K562 (cell line): ENCODE data around the gene PRODH2. TPM values are rescaled to one million over a fixed set of nuclear protein-coding genes. Genes with fewer than 3 reads are reported as not detected.

Experiments used
- ATAC-seq: fragments of 200-7000 bp; cut with Tn5 transposase; 3 replicates; pipeline ENCODE4 v1.9.1; 2020; ENCODE audit warnings: moderate library complexity
- BruUV-seq: library from RNA; stranded (reverse); fragments of 400-500 nt; replicated peaks from 2 replicates; lab custom pipeline; 2021; lab: Mats Ljungman, UMichigan
- CTCF ChIA-PET: fragments of 300-600 bp; formaldehyde crosslinking; extraction: SDS; loops from one replicate; lab custom pipeline; 2021; ENCODE audit warnings: low intra/inter-chr PET ratio; lab: Yijun Ruan, JAX
- POLR2A ChIA-PET: fragments of 300-600, 350-650 bp; sonication (Branson Sonifier 250); formaldehyde crosslinking; extraction: SDS; loops from one replicate; lab custom pipeline; 2021; ENCODE audit warnings: antibody characterized with exemption, inconsistent platforms; lab: Yijun Ruan, JAX
- DNase-seq, 4 experiments: peaks; one replicate each; pipeline versions ENCODE4 v3.0.0 to v3.0.0-alpha.2; 2011 to 2018; ENCODE audit warnings: low spot score in 3 of 4, mixed read lengths in 3 of 4; ENCODE audit errors: extremely low read depth in 1 of 4
- FAIRE-seq: peaks from 2 replicates; lab custom pipeline; 2011; peaks lifted over from hg19 to GRCh38; lab: Jason Lieb, UNC
- H2AFZ ChIP-seq: 2 replicates; pipeline ENCODE4 v1.6.0; 2011; ENCODE audit warnings: low read depth, low read length, control low read depth, inconsistent platforms
- H3K27ac ChIP-seq: fragments of 200-600 bp; 3 replicates; pipeline ENCODE4 v1.8.0; 2011; ENCODE audit warnings: low read depth, mild to moderate bottlenecking, control low read depth, inconsistent platforms, low read length, moderate library complexity, mixed read lengths; ENCODE audit errors: extremely low read depth
- H3K27me3 ChIP-seq, 2 experiments: fragments of 300-600 bp in 1 of 2; 2 replicates in 1 of 2; 3 replicates in 1 of 2; pipeline versions ENCODE4 v1.6.0 to v1.8.0; 2011; ENCODE audit warnings: inconsistent platforms in 2 of 2, low read length in 2 of 2, mild to moderate bottlenecking in 1 of 2, mixed read lengths in 1 of 2, moderate library complexity in 1 of 2; ENCODE audit not compliant: control insufficient read depth in 2 of 2, insufficient read depth in 2 of 2
- H3K36me3 ChIP-seq: fragments of 300-600 bp; 3 replicates; pipeline ENCODE4 v1.8.0; 2011; ENCODE audit warnings: mild to moderate bottlenecking, low read length, inconsistent platforms; ENCODE audit not compliant: control insufficient read depth, insufficient read depth
- H3K4me1 ChIP-seq, 2 experiments: fragments of 200-600 bp in 1 of 2; replicated peaks in 1 of 2; 2 replicates in 1 of 2; 3 replicates in 1 of 2; pipeline versions ENCODE4 v1.5.1 to v1.8.0; 2011; ENCODE audit warnings: inconsistent platforms in 2 of 2, low read length in 2 of 2, mild to moderate bottlenecking in 1 of 2, mixed read lengths in 1 of 2, moderate library complexity in 1 of 2; ENCODE audit not compliant: control insufficient read depth in 2 of 2, insufficient read depth in 2 of 2
- H3K4me2 ChIP-seq: 2 replicates; pipeline ENCODE4 v1.6.1; 2011; ENCODE audit warnings: low read length, control low read depth, inconsistent platforms, mixed read lengths; ENCODE audit not compliant: insufficient read depth
- H3K4me3 ChIP-seq: fragments of 200-600 bp; sonication (generic), shearing (Covaris generic); 2 replicates; pipeline ENCODE4 v1.5.1; 2016; ENCODE audit warnings: control low read depth, inconsistent platforms
- H3K79me2 ChIP-seq: fragments of 200-600 bp; 3 replicates; pipeline ENCODE4 v1.8.0; 2011; ENCODE audit warnings: low read length, inconsistent platforms; ENCODE audit not compliant: control insufficient read depth, insufficient read depth
- H3K9ac ChIP-seq, 2 experiments: 2 replicates each; pipeline versions ENCODE4 v1.6.0 to v1.6.1; 2011; ENCODE audit warnings: low read depth in 2 of 2, low read length in 2 of 2, control low read depth in 1 of 2, inconsistent platforms in 1 of 2, mild to moderate bottlenecking in 1 of 2, mixed read lengths in 1 of 2; ENCODE audit not compliant: insufficient read depth in 1 of 2
- H3K9me1 ChIP-seq: one replicate; pipeline ENCODE4 v1.6.0; 2011; ENCODE audit warnings: inconsistent platforms, mild to moderate bottlenecking, low read length, moderate library complexity; ENCODE audit not compliant: control insufficient read depth, insufficient read depth
- H3K9me3 ChIP-seq: replicated peaks from 2 replicates; pipeline ENCODE4 v1.5.1; 2011; ENCODE audit warnings: low read depth, low read length, inconsistent platforms; ENCODE audit not compliant: control insufficient read depth, insufficient read depth
- H4K20me1 ChIP-seq: replicated peaks from 2 replicates; pipeline ENCODE4 v1.6.1; 2011; ENCODE audit warnings: low read length, inconsistent platforms, mixed read lengths; ENCODE audit not compliant: control insufficient read depth, insufficient read depth
- BRD9 ChIP-seq: fragments of 450-650 bp; IDR thresholded peaks from 2 replicates; pipeline ENCODE4 v1.6.1; 2018; ENCODE audit warnings: low read depth; ENCODE audit not compliant: partially characterized antibody
- CBFA2T2 ChIP-seq: fragments of 450-650 bp; conservative IDR thresholded peaks from 2 replicates; pipeline ENCODE4 v1.6.1; 2017; ENCODE audit warnings: mild to moderate bottlenecking
- CHD4 ChIP-seq: fragments of 200-600 bp; sonication (generic); IDR thresholded peaks from 3 replicates; pipeline ENCODE4 v1.6.1; 2012; ENCODE audit warnings: low read depth, mild to moderate bottlenecking, mixed read lengths, low read length, inconsistent platforms; ENCODE audit not compliant: insufficient read depth, insufficient replicate concordance, poor library complexity, severe bottlenecking
- FIP1L1 ChIP-seq: fragments of 200-400 bp; formaldehyde crosslinking; IDR thresholded peaks from 2 replicates; pipeline ENCODE4 v1.6.1; 2018; ENCODE audit warnings: mild to moderate bottlenecking, low read depth, low read length; ENCODE audit not compliant: poor library complexity, severe bottlenecking
- FOXJ3 ChIP-seq: sonication (generic); formaldehyde crosslinking; IDR thresholded peaks from 2 replicates; pipeline ENCODE4 v1.4.0; 2020; ENCODE audit warnings: mild to moderate bottlenecking, missing genetic modification reagents
- HNRNPH1 ChIP-seq: fragments of 200-400 bp; formaldehyde crosslinking; optimal IDR thresholded peaks from 2 replicates; pipeline ENCODE3; 2017; ENCODE audit warnings: low read depth, mild to moderate bottlenecking, low read length, moderate library complexity
- KDM4B ChIP-seq, 2 experiments: fragments of 450-650 bp in 1 of 2; sonication (generic) in 1 of 2; IDR thresholded peaks; 2 replicates each; pipeline ENCODE4 v1.6.1; 2016 to 2017; ENCODE audit warnings: borderline replicate concordance in 2 of 2, antibody characterized with exemption in 1 of 2, low read depth in 1 of 2, mild to moderate bottlenecking in 1 of 2
- PHB ChIP-seq: fragments of 250-450 bp; sonication (Bioruptor Pico); IDR thresholded peaks from 2 replicates; pipeline ENCODE4 v1.5.0; 2021
- RFX5 ChIP-seq: IDR thresholded peaks from 2 replicates; pipeline ENCODE4 v1.6.1; 2011; ENCODE audit warnings: low read depth, mild to moderate bottlenecking, improper control_type of control experiment, low read length
- ZNF24 ChIP-seq: fragments of 450-650 bp; IDR thresholded peaks from 2 replicates; pipeline ENCODE4 v1.6.1; 2016
- ZNF277 ChIP-seq: fragments of 250-450 bp; sonication (Bioruptor Pico); IDR thresholded peaks from 2 replicates; pipeline ENCODE4 v1.8.0; 2022; ENCODE audit warnings: inconsistent platforms, mild to moderate bottlenecking, moderate library complexity, borderline replicate concordance
- ZNF561 ChIP-seq: fragments of 450-650 bp; formaldehyde crosslinking; conservative IDR thresholded peaks from 2 replicates; pipeline ENCODE4 v1.4.0; 2020; ENCODE audit warnings: mild to moderate bottlenecking, moderate library complexity
- ZNF609 ChIP-seq: sonication (generic); formaldehyde crosslinking; IDR thresholded peaks from 2 replicates; pipeline ENCODE4 v1.8.1; 2023; ENCODE audit warnings: missing genetic modification reagents, mild to moderate bottlenecking, borderline replicate concordance
- WGBS: fragments of 100-300 bp; shearing (Covaris generic); methylation state at CpG from one replicate; pipeline ENCODE4 v1.1.6; 2016; ENCODE audit warnings: low coverage, mixed read lengths; ENCODE audit not compliant: insufficient coverage; ENCODE audit errors: missing lambda C conversion rate; 5-methylcytosine and 5-hydroxymethylcytosine counted together
- in situ Hi-C: fragments of 300-500 bp; cut with MboI; formaldehyde crosslinking; loops from 4 replicates; pipeline ENCODE4 v1.15.0; 2018; ENCODE audit warnings: inconsistent platforms, mixed read lengths
- intact Hi-C: fragments of 100-400 bp; cut with micrococcal nuclease; formaldehyde crosslinking; loops from 2 replicates; pipeline ENCODE4 v1.14.2; 2022
- polyA plus RNA-seq, 8 experiments: library from polyadenylated mRNA; depleted of rRNA in 4 of 8; stranded (reverse) in 5 of 8; unstranded in 3 of 8; fragments of >200 nt; fragmentation: Nextera tagmentation in 2 of 8; fragmentation: Illumina TruSeq in 1 of 8; extraction: Ambion mirVana in 2 of 8; extraction: Trizol in 1 of 8; gene quantifications; 2 replicates each; pipeline versions ENCODE4 v1.2.1 to v1.2.3, GENCODE V29; 2011 to 2014; ENCODE audit warnings: inconsistent platforms in 1 of 8, missing spikeins in 1 of 8
- total RNA-seq, 7 experiments: library from RNA; depleted of rRNA in 6 of 7; stranded (reverse); fragments of >200 nt in 6 of 7; fragmentation: Illumina TruSeq in 2 of 7; extraction: Trizol in 2 of 7; gene quantifications; 2 replicates each; pipeline versions ENCODE4 v1.2.1 to v1.2.3, GENCODE V29; 2011 to 2021; ENCODE audit warnings: low replicate concordance in 1 of 7

PRODH2 gene
- total and polyA plus RNA-seq, 9 of the 15 experiments (the other 6 are each of a cell fraction or from before 2014, with no cell fraction given), result not detected

- DNase-seq, result no peak
- in situ Hi-C loops (no loop called here), intact Hi-C loops (no loop called here)
- no peak for TF ChIP-seq RFX5
- TF ChIP-seq ZNF609, result no peak
- no peak for TF ChIP-seq FOXJ3 (CRISPR knock-in tag)
- no peak for TF ChIP-seq ZNF24
- no peak for TF ChIP-seq FIP1L1
- TF ChIP-seq HNRNPH1, result no peak
- no peak for TF ChIP-seq PHB (CRISPR knock-in tag)
- no peak for TF ChIP-seq KDM4B (IDR thresholded peaks at IDR 0.05; ENCODE audit: borderline replicate concordance in 2 of 2, low read depth in 1 of 2)
- no peak for TF ChIP-seq CHD4
- no peak for TF ChIP-seq BRD9
- no peak for TF ChIP-seq CBFA2T2
- no peak for TF ChIP-seq ZNF277 (CRISPR knock-in tag)
- no peak for TF ChIP-seq ZNF561
- H3K4me3 ChIP-seq, result no peak overlapping the region
- BruUV-seq, result no TSS peak
- H3K27ac ChIP-seq, result no peak overlapping the region
- WGBS, result 74% methylated on average over 7 of the region's 7 CpGs
- CTCF ChIA-PET, result no interaction called here
- H3K9me1 ChIP-seq, result peaks cover 2% of the 10 kb centered on the region
- H2AFZ ChIP-seq, result no peak overlapping the region
- peaks cover 24% of the 10 kb centered on the region; the same call in 2 of the 3 replicates for H3K36me3 ChIP-seq
- ATAC-seq, result no peak
- peaks cover 10 to 38% of the 10 kb centered on the region in 2 experiments for H3K4me1 ChIP-seq
- no peaks in the 10 kb centered on the region for H3K9me3 ChIP-seq
- FAIRE-seq, result no peak
- POLR2A ChIA-PET, result interaction anchor here (0.6 kb wide), 1 partner anchor 146 kb away, joined by 3 read pairs; no protein-coding TSS in a partner anchor
- H3K79me2 ChIP-seq, result peaks cover 5% of the 10 kb centered on the region; the same call in 1 of the 3 replicates
- no peaks in the 10 kb centered on the region; the same call in 1 of the 2 replicates for H4K20me1 ChIP-seq
- H3K4me2 ChIP-seq, result no peak overlapping the region
- H3K27me3 ChIP-seq, result no peaks in the 10 kb centered on the region
- peak overlapping the region in 1 of 2 experiments; percentile 65; a peak in 1 of 4 replicates for H3K9ac ChIP-seq
Observed at GRCh38 chr19:35777961-35778360, 34.7 kb downstream of the PRODH2 start.
